ENCODE results near the gene DESI1.

DESI1 gene

GRCh38 chr22:41661713-41662112, 40.9 kb upstream of the DESI1 start:
- Histone ChIP-seq H3K4me1 (peaks cover 3% of the 10 kb centered on the region), H3K27ac (no peak overlapping the region), H2AFZ (no peak overlapping the region), H3K79me2 (no peaks in the 10 kb centered on the region), H3K36me3 (ENCODE audit: control insufficient read depth, insufficient read depth, low read length) (no peaks in the 10 kb centered on the region), H3K27me3 (ENCODE audit: control insufficient read depth, insufficient read depth, low read length) (no peaks in the 10 kb centered on the region), H3K4me3 (ENCODE audit: low read depth, low read length) (no peak overlapping the region), H3K4me2 (ENCODE audit: low read length) (no peak overlapping the region), H3K9me3 (ENCODE audit: control insufficient read depth, low read length) (no peaks in the 10 kb centered on the region), H3K9ac (no peak overlapping the region)
- TF ChIP-seq CTCF (IDR thresholded peaks at IDR 0.05), result no peak

- no peak overlapping the region for H3K9ac ChIP-seq
- no peaks in the 10 kb centered on the region for H3K79me2 ChIP-seq
- no peak overlapping the region for H3K27ac ChIP-seq
- H3K9me3 ChIP-seq (ENCODE audit: control insufficient read depth, low read length), result no peaks in the 10 kb centered on the region
- no peaks in the 10 kb centered on the region for H3K36me3 ChIP-seq (ENCODE audit: control insufficient read depth, insufficient read depth, low read length)
- H2AFZ ChIP-seq, result no peak overlapping the region
- H3K4me1 ChIP-seq, result no peaks in the 10 kb centered on the region
- H3K4me3 ChIP-seq (ENCODE audit: low read depth, low read length), result no peak overlapping the region
- no peaks in the 10 kb centered on the region for H3K27me3 ChIP-seq (ENCODE audit: control insufficient read depth, insufficient read depth, low read length)
- TF ChIP-seq CTCF (IDR thresholded peaks at IDR 0.05), result no peak
- no peak overlapping the region for H3K4me2 ChIP-seq (ENCODE audit: low read length)
Observed at GRCh38 chr22:41661088-41661487, 40.2 kb upstream of the DESI1 start.

- no peaks in the 10 kb centered on the region for H3K4me1 ChIP-seq
- no peak for TF ChIP-seq CTCF (IDR thresholded peaks at IDR 0.05)
- H3K27ac ChIP-seq, result no peak overlapping the region
- no peaks in the 10 kb centered on the region for H3K79me2 ChIP-seq
- no peaks in the 10 kb centered on the region for H3K27me3 ChIP-seq (ENCODE audit: control insufficient read depth, insufficient read depth, low read length)
- no peak overlapping the region for H3K4me3 ChIP-seq (ENCODE audit: low read depth, low read length)
- no peaks in the 10 kb centered on the region for H3K9me3 ChIP-seq (ENCODE audit: control insufficient read depth, low read length)
- no peak overlapping the region for H3K9ac ChIP-seq
- no peaks in the 10 kb centered on the region for H3K36me3 ChIP-seq (ENCODE audit: control insufficient read depth, insufficient read depth, low read length)
- no peak overlapping the region for H2AFZ ChIP-seq
- H3K4me2 ChIP-seq (ENCODE audit: low read length), result no peak overlapping the region
Observed at GRCh38 chr22:41660416-41660815, 39.6 kb upstream of the DESI1 start.

GRCh38 chr22:41659941-41660340, 39.1 kb upstream of the DESI1 start:
- H3K27ac ChIP-seq, result no peak overlapping the region
- no peak for TF ChIP-seq CTCF (IDR thresholded peaks at IDR 0.05)
- no peaks in the 10 kb centered on the region for H3K4me1 ChIP-seq
- no peak overlapping the region for H3K4me2 ChIP-seq (ENCODE audit: low read length)
- no peaks in the 10 kb centered on the region for H3K27me3 ChIP-seq (ENCODE audit: control insufficient read depth, insufficient read depth, low read length)
- H2AFZ ChIP-seq, result no peak overlapping the region
- H3K4me3 ChIP-seq (ENCODE audit: low read depth, low read length), result no peak overlapping the region
- no peaks in the 10 kb centered on the region for H3K36me3 ChIP-seq (ENCODE audit: control insufficient read depth, insufficient read depth, low read length)
- no peaks in the 10 kb centered on the region for H3K79me2 ChIP-seq
- no peak overlapping the region for H3K9ac ChIP-seq
- H3K9me3 ChIP-seq (ENCODE audit: control insufficient read depth, low read length), result no peaks in the 10 kb centered on the region

GRCh38 chr22:41658869-41659268, 38.0 kb upstream of the DESI1 start:
- Histone ChIP-seq H3K4me1 (no peaks in the 10 kb centered on the region), H3K4me3 (ENCODE audit: low read depth, low read length) (no peak overlapping the region), H3K36me3 (ENCODE audit: control insufficient read depth, insufficient read depth, low read length) (no peaks in the 10 kb centered on the region), H3K9me3 (ENCODE audit: control insufficient read depth, low read length) (no peaks in the 10 kb centered on the region), H2AFZ (no peak overlapping the region), H3K4me2 (ENCODE audit: low read length) (no peak overlapping the region), H3K9ac (no peak overlapping the region), H3K27ac (no peak overlapping the region), H3K79me2 (no peaks in the 10 kb centered on the region), H3K27me3 (ENCODE audit: control insufficient read depth, insufficient read depth, low read length) (no peaks in the 10 kb centered on the region)
- TF ChIP-seq CTCF (IDR thresholded peaks at IDR 0.05), result no peak

All from parathyroid adenoma (tissue), 2 donors.